Fibroblast of lung (primary cell): ENCODE results near the gene LYG2.

ENCODE experiments used
- CTCF ChIP-seq, 2 donors: IDR thresholded peaks in 1 of 2; conservative IDR thresholded peaks in 1 of 2; 1 replicate in 1 of 2; 2 replicates in 1 of 2; pipeline ENCODE4 v1.5.1; 2011 to 2012; ENCODE audit warnings: low read length in 2 of 2, control low read depth in 1 of 2, inconsistent platforms in 1 of 2, low read depth in 1 of 2, mild to moderate bottlenecking in 1 of 2
- EZH2 ChIP-seq: IDR thresholded peaks from 2 replicates; pipeline ENCODE4 v1.5.1; 2012; ENCODE audit warnings: low read length, control low read depth, mild to moderate bottlenecking; ENCODE audit errors: missing control alignments

- TF ChIP-seq CTCF (conservative IDR thresholded peaks at IDR 0.05 in 1 of 2, IDR thresholded peaks at IDR 0.05 in 1 of 2; ENCODE audit: low read depth in 1 of 2, low read length in 2 of 2): no peak
- no peak for TF ChIP-seq EZH2
Measured at GRCh38 chr2:99198103-99198841, 57.2 kb downstream of the LYG2 start.
